BE2C (cell line): ENCODE data around the gene PRKG1.

Experiments
- DNase-seq: peaks from one replicate; pipeline ENCODE4 v3.0.0-alpha.2; 2020
- H3K27me3 ChIP-seq: fragments of 250-450 bp; sonication (Bioruptor Pico); 2 replicates; pipeline ENCODE4 v1.5.1; 2020; ENCODE audit warnings: mild to moderate bottlenecking
- H3K36me3 ChIP-seq: fragments of 250-450 bp; sonication (Bioruptor Pico); 2 replicates; pipeline ENCODE4 v1.5.1; 2020; ENCODE audit warnings: mild to moderate bottlenecking
- H3K4me1 ChIP-seq: fragments of 250-450 bp; sonication (Bioruptor Pico); 2 replicates; pipeline ENCODE4 v1.5.1; 2020
- H3K4me3 ChIP-seq: 2 replicates; pipeline ENCODE4 v1.5.1; 2011; ENCODE audit warnings: low read depth, low read length
- H3K9me3 ChIP-seq: fragments of 250-450 bp; sonication (Bioruptor Pico); 2 replicates; pipeline ENCODE4 v1.5.1; 2020
- TF ChIP-seq, protein P1 (sequence below): IDR thresholded peaks from 2 replicates; pipeline ENCODE4 v1.5.1; 2012; ENCODE audit warnings: mild to moderate bottlenecking, low read depth, low read length

The PRKG1 gene

GRCh38 chr10:51815723-51816122 is 741.4 kb downstream of the PRKG1 start:
- no peak for DNase-seq
- no peaks in the 10 kb centered on the region for H3K27me3 ChIP-seq
- no peaks in the 10 kb centered on the region for H3K4me1 ChIP-seq
- no peaks in the 10 kb centered on the region for H3K36me3 ChIP-seq
- no peaks in the 10 kb centered on the region for H3K9me3 ChIP-seq
- TF ChIP-seq, protein P1, sequence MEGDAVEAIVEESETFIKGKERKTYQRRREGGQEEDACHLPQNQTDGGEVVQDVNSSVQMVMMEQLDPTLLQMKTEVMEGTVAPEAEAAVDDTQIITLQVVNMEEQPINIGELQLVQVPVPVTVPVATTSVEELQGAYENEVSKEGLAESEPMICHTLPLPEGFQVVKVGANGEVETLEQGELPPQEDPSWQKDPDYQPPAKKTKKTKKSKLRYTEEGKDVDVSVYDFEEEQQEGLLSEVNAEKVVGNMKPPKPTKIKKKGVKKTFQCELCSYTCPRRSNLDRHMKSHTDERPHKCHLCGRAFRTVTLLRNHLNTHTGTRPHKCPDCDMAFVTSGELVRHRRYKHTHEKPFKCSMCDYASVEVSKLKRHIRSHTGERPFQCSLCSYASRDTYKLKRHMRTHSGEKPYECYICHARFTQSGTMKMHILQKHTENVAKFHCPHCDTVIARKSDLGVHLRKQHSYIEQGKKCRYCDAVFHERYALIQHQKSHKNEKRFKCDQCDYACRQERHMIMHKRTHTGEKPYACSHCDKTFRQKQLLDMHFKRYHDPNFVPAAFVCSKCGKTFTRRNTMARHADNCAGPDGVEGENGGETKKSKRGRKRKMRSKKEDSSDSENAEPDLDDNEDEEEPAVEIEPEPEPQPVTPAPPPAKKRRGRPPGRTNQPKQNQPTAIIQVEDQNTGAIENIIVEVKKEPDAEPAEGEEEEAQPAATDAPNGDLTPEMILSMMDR, result no peak
- H3K4me3 ChIP-seq, result no peak overlapping the region

- no peaks in the 10 kb centered on the region for H3K4me1 ChIP-seq
- no peak overlapping the region for H3K4me3 ChIP-seq
- no peak for DNase-seq
- TF ChIP-seq, protein P1, result no peak
- no peaks in the 10 kb centered on the region for H3K36me3 ChIP-seq
- no peaks in the 10 kb centered on the region for H3K9me3 ChIP-seq
- no peaks in the 10 kb centered on the region for H3K27me3 ChIP-seq
Measured at GRCh38 chr10:51821045-51821444, 746.8 kb downstream of the PRKG1 start.

GRCh38 chr10:51821745-51822144 is 747.5 kb downstream of the PRKG1 start:
- TF ChIP-seq, protein P1, result no peak
- H3K9me3 ChIP-seq, result no peaks in the 10 kb centered on the region
- no peaks in the 10 kb centered on the region for H3K36me3 ChIP-seq
- DNase-seq, result no peak
- H3K4me3 ChIP-seq, result no peak overlapping the region
- H3K27me3 ChIP-seq, result no peaks in the 10 kb centered on the region
- no peaks in the 10 kb centered on the region for H3K4me1 ChIP-seq

DNA sequence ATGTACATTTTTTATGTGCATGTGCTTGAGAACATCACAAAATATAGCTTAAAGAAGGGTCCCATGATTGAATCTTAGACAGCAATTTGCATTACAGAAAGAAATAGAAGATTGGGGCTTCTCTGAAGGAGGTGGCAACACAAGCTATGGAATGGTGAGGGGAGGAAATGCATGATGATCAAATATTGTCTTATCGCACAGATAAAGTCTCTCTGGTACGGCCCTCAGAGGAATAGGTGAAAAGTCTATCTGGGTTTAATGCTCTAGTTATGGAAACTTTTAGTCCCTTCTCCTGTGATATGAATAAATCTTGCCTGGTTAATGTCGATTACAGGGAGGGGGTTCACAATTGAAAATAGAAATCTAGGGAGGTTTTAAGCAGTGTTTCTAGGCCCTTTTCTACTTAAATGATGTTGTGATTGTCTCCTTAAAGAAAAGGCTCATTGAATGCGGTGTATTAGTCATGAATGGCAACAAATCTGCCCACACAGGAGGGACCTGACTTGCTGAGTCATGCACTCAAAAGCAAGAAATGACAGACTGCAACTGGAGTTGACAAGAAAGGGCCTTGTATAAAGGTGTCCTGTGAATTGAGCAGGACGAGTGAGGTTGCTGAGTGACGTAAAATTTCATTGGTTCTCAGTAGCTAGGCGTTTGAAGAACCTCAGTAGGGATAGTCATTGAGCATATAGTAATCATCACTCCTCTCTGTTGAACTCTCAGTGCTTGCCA is 758.5 kb downstream of the PRKG1 start:
- DNase-seq, result no peak
- TF ChIP-seq, protein P1, result no peak

DNA sequence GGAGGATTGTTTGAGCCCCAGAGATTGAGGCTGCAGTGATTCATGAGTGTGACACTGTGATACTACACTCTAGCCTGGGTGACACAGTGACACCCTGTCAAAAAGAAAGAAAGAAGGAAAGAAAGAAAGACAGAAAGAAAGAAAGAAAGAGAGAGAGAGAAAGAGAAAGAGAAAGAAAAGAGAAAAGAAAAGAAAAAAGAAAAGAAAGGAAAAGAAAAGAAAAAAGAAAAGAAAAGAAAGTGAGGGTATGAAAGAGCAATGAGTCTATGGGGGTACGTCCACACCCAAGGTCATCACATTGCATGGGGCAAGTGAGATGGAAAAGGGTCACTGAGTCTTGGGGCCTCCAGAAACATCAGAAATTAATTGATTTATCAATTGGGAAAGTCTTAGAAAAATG is 760.3 kb downstream of the PRKG1 start:
- H3K9me3 ChIP-seq, result no peaks in the 10 kb centered on the region
- H3K27me3 ChIP-seq, result no peaks in the 10 kb centered on the region
- DNase-seq, result no peak
- H3K36me3 ChIP-seq, result no peaks in the 10 kb centered on the region
- H3K4me3 ChIP-seq, result no peak overlapping the region
- TF ChIP-seq, protein P1, result no peak
- no peaks in the 10 kb centered on the region for H3K4me1 ChIP-seq

More for the DNA sequence above, 758.5 kb downstream of the PRKG1 start:
- Histone ChIP-seq H3K27me3 (no peaks in the 10 kb centered on the region), H3K9me3 (no peaks in the 10 kb centered on the region), H3K4me1 (no peaks in the 10 kb centered on the region), H3K4me3 (no peak overlapping the region), H3K36me3 (no peaks in the 10 kb centered on the region)

DNA sequence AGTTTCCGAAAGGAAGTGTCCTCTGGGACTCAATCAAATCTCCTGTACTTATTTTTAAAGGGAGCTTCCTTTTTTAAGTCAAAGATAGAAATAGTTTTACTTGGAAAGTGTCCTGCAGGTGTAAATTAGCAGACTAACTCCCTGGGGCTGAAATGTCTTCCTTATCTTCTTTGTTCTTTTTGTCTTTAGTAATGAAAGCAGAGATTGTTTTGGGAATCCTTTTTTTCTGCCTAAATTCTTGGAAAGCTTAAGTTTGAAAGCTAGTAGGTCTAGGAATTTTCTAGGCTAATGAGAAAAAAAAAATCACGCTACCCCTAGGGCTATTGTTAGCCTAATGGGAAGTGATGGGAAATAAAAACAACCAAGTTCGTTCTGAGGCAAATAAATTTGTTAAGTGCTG is 764.2 kb downstream of the PRKG1 start:
- Histone ChIP-seq H3K4me3 (no peak overlapping the region), H3K27me3 (no peaks in the 10 kb centered on the region), H3K9me3 (no peaks in the 10 kb centered on the region), H3K4me1 (no peaks in the 10 kb centered on the region), H3K36me3 (no peaks in the 10 kb centered on the region)
- TF ChIP-seq, protein P1, result no peak
- DNase-seq, result no peak
